GM19023 (cell line): Measurements from ENCODE around the gene RASGEF1C.
"Not testable (repeated sequence)": the region's sequence is repeated elsewhere in the genome, so short reads cannot be mapped to it uniquely, and the experiment has no call there.

Experiments
- ATAC-seq: cut with Tn5 transposase; IDR thresholded peaks from one replicate; pipeline ENCODE4 v1.9.1; 2021; ENCODE audit warnings: mild to moderate bottlenecking, moderate library complexity; ENCODE audit not compliant: unreplicated experiment

The RASGEF1C gene

DNA sequence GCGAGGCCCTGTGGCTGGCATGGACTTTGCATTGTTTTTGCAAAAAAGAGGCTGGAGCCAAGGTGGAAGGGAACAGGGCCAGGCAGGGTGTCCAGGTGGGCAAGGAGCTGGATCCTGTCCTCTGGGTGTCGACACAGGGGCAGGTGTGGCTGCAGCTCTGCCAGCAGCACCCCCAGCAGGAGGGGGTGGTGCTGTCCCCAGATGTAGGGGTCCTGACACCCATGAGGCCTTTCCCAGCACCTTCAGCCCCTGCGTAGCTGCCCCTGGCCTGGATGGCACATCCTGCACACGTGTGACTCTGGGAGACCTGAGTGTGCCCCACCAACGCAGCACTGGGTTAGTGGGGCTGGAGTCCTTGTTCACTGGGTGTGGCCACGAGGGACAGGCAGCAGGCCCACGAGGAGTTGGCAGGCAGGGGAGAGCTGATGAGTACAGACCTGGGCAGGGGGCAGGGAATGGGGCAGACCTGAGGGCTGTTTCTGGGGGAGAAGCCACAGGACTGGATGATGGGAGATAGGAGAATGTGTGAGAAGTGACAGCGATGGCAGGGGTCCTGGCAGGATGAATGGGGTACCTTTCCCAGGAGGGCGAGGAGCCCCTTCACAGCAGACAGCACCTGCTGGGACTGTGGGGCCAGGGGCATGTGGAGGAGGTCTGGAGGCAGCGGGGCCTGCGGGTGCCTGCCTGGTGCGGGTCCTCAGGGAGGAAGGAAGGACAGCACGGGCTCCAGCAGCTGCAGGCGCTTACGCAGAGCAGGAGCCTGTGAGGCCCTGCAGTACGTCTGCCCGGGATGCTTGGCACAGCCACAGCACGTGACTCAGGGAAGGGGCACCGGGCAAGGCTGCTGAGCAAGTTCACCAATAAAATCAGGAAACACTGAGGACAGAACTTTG is 3.6 kb upstream of the RASGEF1C start:
- ATAC-seq, result no peak

DNA sequence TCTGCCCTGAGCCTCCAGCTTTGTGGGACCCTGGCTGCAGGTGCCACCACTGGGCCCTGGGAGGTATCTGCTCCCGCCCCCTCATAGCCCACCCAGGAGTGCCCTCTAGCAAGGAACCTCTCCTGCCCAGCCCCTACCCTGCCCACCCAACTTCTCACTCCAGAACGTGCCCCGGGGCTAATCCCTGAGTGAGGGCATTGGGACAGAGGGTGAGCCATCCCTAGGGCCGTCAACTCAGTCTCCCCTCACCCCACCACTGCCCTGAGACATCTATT is 2.7 kb upstream of the RASGEF1C start:
- no peak for ATAC-seq

DNA sequence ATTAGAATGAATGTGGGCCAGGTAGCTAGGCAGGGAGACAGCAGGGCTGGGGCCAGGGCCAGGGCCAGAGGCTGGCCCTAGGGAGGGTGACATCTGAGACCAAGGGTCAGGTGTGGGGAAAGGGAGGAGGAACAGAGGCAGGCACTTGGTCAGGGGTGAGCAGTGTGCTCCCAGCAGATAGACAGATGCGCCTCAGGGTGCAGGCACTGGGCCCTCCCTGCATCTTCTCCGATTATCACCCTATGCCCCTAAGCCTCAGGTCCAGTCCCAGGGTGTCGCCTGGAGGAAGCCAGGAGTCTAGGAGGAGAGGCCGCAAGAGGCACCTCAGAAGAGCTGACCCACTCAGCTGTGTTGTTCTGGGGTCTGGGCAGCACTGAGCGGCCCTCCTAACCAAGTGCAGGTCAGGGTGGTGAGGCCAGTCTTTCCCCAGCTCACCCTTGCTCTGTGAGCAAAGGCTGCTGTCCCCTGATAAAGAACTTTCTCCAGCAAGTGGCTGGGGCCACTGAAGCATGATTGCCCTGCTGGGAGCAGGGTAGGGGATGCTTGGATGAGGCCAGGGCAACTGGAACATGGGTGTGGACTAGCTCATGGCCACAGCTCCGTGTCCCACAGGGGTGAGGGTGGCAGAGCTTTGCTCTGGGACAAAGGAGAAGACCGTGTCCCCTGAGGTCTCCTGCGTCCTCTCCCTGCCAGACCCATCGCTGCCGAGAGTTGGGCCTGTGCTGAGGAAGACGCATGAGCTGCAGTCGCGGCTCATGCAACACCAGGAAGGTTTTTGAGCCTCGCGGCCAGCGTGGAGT is 2.1 kb upstream of the RASGEF1C start:
- no peak for ATAC-seq

DNA sequence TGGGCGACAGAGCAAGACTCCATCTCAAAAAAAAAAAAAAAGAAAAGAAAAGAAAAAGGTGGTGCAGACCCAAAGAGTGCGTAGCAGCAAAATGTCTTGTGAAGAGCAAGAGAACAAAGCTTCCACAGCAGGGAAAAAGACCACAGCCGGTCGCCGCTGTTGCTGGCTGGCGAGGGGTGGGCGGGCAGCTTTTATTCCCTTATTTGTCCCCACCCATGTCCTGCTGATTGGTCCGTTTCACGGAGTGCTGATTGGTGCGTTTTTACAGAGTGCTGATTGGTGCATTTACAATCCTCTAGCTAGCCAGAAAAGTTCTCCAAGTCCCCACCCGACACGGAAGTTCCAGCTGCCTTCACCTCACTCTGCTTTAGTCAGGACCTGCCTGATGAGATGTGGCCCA is 1.1 kb upstream of the RASGEF1C start:
- ATAC-seq, result not testable (repeated sequence)

DNA sequence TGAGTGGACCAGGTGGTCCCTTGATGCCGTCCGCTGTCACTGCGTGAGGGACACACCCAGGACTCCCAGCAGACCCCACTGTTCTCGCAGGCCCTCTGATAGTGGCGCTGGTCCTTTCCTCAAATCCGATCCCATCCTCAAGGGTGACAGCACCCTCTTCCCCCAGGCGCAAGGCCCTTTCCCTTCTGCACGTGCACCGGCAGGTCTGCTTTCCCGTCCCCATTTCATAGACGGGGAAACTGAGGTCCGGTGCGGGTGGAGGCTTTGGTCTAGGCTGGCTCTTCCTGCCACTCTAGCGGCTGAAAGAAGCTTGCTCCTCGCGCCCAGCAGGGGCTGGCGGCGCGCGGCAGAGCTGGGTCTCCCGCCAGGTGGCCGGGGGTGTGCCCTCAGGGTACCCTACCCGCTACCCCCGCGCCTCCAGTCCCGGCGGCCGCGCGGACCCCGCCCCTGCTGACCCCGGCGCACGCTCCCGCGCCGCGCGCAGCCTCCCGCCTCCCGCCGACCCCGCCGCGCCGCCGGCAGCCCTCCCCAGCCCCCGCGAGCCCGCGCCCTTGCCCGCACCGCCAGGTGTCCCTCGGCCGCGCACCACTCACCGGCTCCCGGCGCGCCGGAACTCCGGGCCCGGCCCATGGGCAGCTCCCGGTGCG is 453 bp downstream of the RASGEF1C start:
- peak; percentile 37 for ATAC-seq

DNA sequence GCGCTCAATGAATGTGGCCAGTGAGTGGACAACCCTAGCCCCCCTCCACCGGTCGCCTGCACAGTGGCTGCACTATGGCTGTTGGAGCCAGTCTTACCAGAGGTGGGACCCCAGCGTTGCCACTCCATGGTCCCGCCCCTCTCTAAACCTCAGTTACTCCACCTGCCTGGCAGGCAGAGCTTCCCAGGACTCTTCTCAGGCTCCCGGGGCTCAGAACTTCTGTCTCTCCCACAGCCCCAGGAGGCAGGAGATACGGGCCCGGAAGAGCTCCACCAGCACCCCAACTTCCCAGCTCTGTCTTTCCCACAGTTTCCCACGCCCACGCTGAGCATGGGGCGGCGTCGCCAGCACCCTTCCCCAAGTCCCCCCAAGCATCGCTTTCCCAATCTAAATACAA is 975 bp downstream of the RASGEF1C start:
- no peak for ATAC-seq

DNA sequence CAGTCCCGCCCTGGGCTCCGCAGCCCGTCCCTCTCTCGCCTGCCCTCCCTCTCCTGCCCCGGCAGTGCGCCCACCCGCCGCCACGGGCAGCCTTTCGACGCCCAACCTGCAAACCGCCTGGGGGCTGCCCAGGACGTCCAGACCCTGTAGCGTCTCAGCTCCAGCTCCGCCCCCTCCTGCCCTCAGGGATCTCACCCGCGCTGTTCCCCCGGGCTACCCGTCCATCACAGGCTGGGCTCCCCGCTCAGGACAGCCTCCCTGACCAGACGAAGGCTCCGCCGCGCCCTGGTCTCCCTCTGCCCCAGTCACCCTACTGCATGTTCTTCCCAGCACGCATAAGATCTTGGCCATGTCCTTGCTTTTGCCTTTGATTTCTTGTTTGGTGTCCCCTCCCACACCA is 1.4 kb downstream of the RASGEF1C start:
- no peak for ATAC-seq

DNA sequence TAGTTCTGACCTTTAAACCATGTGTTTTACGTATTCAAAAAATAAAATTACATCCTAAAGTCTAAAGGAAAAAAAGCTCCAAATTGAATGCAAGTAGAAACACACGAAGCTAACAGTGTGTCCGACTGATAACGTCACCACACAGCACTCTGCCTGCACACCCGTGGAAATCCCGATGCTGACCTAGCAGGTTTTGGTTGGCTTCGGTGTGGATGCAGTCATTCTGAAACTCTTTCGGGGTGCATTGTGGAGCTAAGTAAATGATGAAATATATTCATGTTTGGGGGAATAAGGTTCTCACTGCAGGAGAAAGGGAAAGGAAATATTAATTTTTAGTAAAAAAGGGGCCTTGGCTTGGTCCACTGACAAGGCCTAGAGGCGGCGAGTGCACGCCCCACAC is 2.0 kb downstream of the RASGEF1C start:
- no peak for ATAC-seq

DNA sequence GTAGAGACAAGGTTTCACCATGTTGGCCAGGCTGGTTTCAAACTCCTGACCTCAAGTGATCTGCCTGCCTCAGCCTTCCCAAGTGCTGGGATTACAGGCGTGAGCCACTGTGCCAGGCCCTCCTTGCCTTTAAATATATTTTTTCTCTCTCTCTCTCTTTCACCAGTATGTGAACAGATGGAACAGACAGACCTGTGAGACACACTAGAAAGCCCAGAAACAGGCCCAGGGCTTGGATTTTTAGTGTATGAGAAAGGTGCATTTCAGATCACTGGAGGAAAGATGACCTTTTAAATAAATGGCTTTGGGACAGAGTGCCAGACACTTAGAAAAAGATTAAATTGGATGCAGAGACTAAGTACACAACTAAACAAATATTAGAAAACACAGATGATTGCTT is 3.1 kb downstream of the RASGEF1C start:
- no peak for ATAC-seq

DNA sequence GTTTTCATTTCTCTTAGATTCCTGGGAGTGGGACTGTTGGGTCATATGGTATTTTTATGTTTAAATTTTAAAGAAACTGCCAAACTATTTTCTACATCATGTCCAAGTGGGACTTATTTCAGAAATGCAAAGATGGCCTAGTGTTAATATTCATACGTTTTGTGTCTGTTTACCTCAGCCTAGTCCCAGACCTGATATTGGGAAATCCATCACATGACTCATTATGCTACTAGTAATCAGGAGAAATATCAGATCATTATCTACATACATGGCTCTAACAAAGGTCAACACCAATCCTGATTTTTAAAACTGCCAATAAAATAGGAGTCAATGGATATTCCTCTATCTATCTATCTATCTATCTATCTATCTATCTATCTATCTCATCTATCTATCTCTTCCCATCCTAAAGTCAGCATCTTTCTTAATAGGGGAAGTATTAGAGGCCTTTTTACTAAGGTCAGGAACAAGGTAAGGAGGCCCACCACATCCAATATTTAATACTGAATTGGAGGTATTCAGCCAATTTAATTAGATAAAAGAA is 4.7 kb downstream of the RASGEF1C start:
- no peak for ATAC-seq

DNA sequence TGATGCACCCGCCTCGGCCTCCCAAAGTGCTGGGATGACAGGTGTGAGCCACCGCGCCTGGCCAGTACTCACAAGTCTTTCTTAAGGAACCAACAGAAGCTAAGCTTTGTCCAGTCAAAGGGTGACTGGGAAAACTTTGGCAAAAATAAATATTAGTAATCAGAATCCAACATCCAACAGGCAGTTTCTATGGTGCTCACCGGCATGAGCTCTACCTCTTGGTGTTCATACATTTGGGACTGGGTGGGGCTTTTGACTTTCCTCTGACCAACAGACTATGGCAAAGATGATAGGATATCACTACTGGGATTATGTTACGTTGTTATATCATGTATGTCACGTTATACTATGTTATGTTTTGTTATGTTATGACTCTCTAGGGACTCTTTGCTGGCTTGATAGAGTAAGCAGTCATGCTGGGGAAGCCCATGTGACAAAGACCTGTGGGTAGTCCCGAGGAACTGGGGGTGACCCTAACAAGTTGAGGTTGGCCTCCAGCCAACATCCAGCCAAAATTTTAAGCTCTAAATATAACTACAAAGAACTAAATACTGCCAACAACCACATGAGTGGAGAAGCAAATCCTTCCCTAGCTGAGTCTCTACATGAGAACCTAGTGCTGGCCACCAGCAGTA is 6.0 kb downstream of the RASGEF1C start:
- no peak for ATAC-seq

DNA sequence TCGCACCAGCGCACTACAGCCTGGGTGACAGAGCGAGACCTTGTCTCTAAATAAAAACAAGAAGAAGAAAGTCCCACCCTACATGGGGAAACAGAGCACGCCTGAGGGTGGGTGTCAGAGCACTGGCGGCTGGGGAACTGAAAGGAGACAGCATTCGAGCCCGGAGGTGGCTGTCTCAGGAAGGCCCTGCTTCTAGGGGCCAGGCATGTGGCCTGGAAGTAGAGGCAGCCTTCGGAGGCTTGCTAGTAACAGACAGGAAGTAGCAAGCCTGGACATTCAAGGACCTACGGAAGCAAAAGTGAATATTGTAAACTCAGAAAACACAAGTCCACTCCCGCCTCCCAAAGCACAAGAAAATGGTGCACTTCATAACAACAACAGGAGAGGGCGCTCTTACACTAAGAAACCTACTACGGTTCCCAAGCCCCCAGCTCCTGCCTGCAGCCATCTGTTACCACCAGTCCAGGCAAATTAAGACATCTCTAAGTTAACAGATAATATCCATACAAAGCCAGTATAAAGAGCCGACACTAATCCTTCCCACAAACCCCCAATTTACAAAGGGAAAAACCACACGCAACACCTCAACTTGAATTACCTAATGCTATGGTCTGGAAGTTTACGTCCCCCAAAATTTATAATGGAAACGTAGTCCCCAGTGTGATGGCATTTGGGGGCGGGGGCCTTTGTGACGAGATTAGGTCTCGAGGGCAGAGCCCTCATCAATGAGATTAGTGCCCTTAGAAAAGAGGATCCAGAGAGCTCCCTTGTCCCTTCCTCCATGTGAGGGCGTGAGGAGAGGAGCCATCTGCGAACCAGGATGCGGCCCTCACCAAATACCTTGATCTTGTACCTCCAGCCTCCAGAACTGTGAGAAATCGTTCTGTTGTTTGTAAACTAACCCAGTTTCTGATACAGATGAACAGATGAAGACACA is 7.7 kb downstream of the RASGEF1C start:
- ATAC-seq, result no peak

DNA sequence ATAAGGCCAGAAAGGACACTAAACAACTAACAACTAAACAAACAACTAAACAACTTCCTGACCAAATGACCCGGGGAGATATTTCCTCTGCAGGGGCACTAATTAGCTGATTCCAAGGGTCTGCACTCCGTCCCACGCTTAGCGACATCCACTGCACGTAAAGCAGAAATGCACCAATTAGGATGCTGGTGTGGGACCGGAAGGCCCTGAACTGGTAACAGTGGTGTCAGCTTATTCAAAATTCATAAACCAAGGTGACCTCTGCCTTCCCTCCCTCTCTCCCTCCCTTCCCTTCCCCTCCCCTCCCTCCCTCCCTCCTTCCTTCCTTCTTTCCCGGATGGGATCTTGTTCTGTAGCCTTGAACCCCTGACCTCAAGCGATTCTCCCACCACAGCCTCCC is 9.6 kb downstream of the RASGEF1C start:
- ATAC-seq, result no peak

DNA sequence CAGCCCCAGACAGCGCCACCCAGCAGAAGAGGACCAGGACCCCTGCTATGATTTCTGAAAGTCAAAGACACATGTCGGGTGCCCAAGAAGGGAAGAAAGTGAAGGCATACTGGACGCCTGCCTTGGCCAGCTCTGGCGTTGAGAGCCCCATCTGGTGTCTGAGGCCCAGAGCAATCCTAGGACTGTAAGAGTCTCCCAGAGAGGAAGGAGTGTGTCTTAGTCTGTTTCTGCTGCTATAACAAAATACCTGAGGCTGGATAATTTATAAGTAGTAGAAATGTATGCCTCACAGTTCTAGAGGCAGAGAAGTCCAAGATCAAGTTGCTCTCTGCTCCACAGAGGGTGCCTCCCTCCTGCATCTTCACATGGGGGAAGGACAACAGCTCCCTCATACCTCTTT is 10.8 kb downstream of the RASGEF1C start:
- no peak for ATAC-seq

DNA sequence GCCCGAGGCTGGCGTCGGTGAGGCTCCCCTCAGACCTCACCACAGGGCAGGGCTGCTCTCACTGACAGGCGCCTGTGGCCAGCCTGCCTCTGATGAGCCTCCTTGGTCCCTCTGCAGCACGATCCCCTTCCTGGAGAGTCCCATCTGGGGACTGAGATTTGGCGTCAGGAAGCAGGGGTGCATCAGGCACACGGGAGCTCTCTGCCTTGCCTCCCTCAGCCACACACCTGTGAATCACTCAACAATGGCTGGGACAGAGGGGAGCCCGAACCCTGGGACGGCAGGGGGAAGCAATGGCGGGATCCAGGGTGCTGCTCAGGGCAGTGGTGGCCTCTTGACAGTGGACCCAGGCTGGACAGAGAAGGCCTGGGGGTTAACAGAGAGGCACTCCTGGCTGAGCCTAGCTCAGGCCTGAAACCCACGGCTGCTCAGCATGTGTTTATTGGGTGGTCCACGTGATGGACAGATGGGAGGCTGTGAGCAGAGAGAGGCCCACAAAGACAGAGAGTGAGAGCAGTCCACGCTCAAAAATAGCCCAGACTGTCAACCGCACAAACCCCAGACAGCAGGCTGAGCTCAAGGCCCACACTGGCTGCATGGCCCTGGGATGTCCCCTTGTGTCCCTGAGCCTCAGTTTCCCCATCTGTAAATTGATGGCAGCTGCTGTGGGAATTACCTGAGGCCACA is 11.9 kb downstream of the RASGEF1C start:
- no peak for ATAC-seq

DNA sequence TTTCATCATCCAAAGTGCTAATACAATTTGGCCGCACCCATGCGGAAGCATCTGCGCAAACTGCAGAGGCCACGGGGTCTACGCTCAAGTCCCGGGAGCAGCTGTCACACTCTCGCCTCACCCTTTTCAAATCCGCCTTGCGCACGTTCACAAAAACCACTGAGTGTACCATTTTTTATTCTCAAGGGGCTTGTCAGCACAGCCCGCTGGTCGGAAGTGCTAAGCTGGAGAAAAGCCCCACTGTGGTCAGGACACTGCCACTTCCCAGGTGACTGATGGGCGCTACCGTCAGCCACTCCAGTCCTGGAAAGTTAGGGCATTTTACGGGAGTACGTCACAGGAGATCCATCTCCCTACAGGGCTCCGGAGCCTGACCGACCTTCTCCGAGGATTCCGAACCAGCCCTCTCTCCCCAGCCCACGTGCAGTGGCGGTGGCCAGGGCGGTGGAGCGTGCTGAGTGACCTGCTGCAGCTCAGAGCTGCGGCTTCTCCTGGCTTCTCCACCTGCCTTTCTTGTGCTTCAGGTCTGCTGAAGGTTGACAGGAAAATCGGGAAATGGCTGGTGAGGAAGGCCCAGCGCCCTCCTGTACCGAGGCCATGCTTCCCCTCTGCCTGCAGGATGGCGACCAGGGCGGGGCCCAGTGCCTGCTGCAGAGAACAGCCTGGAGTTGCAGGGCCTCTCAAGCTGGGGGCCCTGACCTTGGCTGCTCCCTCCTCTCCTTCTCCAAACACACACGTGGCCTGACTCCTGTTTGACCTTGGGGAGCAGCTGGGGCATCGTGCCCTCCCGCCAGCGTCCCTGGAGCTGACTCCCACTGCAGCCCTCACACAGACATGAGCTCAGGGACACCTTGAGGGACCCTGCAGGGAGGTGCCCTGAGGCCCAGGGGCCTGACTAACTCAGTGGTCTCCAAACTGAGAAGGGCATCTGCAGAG is 14.3 kb downstream of the RASGEF1C start:
- ATAC-seq, result no peak

DNA sequence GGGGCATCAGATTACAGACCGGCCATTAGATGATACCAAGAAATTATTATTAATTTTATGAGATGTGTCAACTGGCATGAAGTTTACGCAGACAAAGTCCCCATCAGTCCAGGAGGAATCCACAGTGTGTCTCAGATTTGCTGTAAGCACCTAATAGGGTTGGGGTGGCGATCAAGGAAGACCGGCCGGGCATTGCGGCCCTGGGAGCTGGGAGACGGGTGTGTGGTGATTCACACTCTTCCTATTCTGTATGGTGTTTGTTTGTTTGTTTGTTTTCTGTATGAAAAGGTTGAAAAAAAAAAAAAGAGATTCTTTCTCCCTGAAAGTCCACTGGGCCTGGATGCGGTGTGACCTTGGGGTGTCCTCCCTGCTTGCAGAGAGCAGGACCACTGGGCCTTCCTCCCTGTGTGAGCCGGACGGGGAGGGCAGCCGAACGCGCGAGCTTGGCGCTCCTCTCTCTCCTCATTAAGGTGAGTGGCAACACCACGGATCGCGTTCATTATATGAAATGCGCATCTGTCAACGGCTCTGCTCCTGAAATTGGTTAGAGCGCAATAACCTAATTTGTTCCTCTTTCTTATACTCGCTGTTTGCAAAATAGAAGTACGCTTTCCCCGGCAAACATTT is 15.1 kb downstream of the RASGEF1C start:
- ATAC-seq, result no peak

DNA sequence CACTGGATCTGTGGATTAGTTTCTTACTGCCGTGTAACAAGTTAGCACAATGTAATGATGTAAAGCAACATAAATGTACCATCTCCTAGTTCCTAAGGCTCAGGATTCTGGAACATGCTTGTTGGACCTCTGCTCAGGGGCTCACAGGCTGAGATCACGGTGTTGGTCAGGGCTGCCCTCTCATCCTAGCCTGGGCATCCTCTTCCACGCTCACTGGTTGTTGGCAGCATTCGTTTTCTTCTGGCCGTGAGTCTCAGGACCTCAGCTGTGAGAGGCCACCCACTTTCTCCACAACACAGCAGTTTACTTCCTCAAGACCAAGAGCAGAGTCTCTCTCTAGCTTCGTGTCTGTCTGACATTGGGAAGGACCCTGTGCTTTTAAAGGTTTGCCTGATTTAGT is 17.3 kb downstream of the RASGEF1C start:
- no peak for ATAC-seq
